Gastroesophageal sphincter (tissue), 4 donors: ENCODE results near the gene VWA2. TPM values are rescaled to one million over a fixed set of nuclear protein-coding genes. Genes with fewer than 3 reads are reported as not detected.

Source experiments
- ATAC-seq: fragments of 150-250 bp; one replicate; pipeline ENCODE4 v1.9.1; 2016; ENCODE audit warnings: mild to moderate bottlenecking, moderate library complexity
- H3K27ac ChIP-seq, 4 donors: fragments of 200-600 bp; sonication (generic) in 3 of 4; 1 replicate in 3 of 4; 2 replicates in 1 of 4; pipeline ENCODE4 v1.5.1; 2016 to 2019
- H3K27me3 ChIP-seq: fragments of 200-600 bp; sonication (generic); one replicate; pipeline ENCODE4 v1.5.1; 2019
- H3K36me3 ChIP-seq, 2 donors: fragments of 200-600 bp; sonication (generic); one replicate each; pipeline ENCODE4 v1.5.1; 2019; ENCODE audit warnings: control low read depth in 1 of 2
- H3K4me1 ChIP-seq, 3 donors: fragments of 200-600 bp; sonication (generic); 1 replicate in 2 of 3; 2 replicates in 1 of 3; pipeline ENCODE4 v1.5.1; 2016 to 2019; ENCODE audit warnings: control low read depth in 2 of 3
- H3K4me3 ChIP-seq, 2 donors: fragments of 200-600 bp; sonication (generic); one replicate each; pipeline ENCODE4 v1.5.1; 2019; ENCODE audit warnings: mild to moderate bottlenecking in 1 of 2, moderate library complexity in 1 of 2
- H3K9me3 ChIP-seq, 3 donors: fragments of 200-600 bp; sonication (generic); one replicate each; pipeline ENCODE4 v1.5.1; 2017 to 2019; ENCODE audit warnings: control low read depth in 2 of 3
- CTCF ChIP-seq, 4 experiments: fragments of 200-600 bp in 2 of 4; fragments of 450-650 bp in 2 of 4; sonication (generic) in 1 of 4; IDR thresholded peaks; one replicate each; pipeline ENCODE4 v1.5.1; 2017 to 2019; ENCODE audit warnings: antibody characterized with exemption in 4 of 4, mild to moderate bottlenecking in 2 of 4, moderate library complexity in 2 of 4
- EP300 ChIP-seq: sonication (generic); formaldehyde crosslinking; IDR thresholded peaks from one replicate; pipeline ENCODE4 v1.6.1; 2017; ENCODE audit warnings: antibody characterized with exemption, mild to moderate bottlenecking
- POLR2A ChIP-seq, 2 donors: fragments of 450-650 bp; IDR thresholded peaks; one replicate each; pipeline ENCODE4 v1.6.1; 2017; ENCODE audit warnings: antibody characterized with exemption in 2 of 2, mild to moderate bottlenecking in 2 of 2, moderate library complexity in 1 of 2
- POLR2AphosphoS5 ChIP-seq: sonication (generic); formaldehyde crosslinking; IDR thresholded peaks from one replicate; pipeline ENCODE4 v1.6.1; 2017; ENCODE audit warnings: antibody characterized with exemption
- WGBS, 2 donors: methylation state at CpG; one replicate each; pipeline ENCODE4 v1.1.5; 2018; ENCODE audit warnings: low coverage in 1 of 2; 5-methylcytosine and 5-hydroxymethylcytosine counted together
- total RNA-seq, 4 donors: library from RNA; depleted of rRNA; stranded (reverse); fragments of >200 nt; gene quantifications; one replicate each; pipeline ENCODE4 v1.1.0, GENCODE V29; 2016

VWA2 gene
- total RNA-seq, 4 donors from 2014 or later, result 0.13 to 0.25 TPM; not detected in 2

- Histone ChIP-seq H3K4me1 (peaks cover 0 to 21% (median 0%) of the 10 kb centered on the region in 3 donors), H3K27ac (no peak overlapping the region), H3K9me3 (no peaks in the 10 kb centered on the region), H3K27me3 (no peaks in the 10 kb centered on the region), H3K4me3 (no peak overlapping the region), H3K36me3 (peaks cover 0 to 34% of the 10 kb centered on the region in 2 donors)
- 58 to 77% methylated on average over 3 to 5 of the region's 5 CpGs for WGBS, 2 donors
- no peak for ATAC-seq
- TF ChIP-seq POLR2A (IDR thresholded peaks at IDR 0.05), result no peak
- no peak for TF ChIP-seq POLR2AphosphoS5
- no peak for TF ChIP-seq CTCF (IDR thresholded peaks at IDR 0.05)
Observed at GRCh38 chr10:114316744-114317143, 77.7 kb downstream of the VWA2 start.

- ATAC-seq, result no peak
- WGBS, 2 donors, result 84 to 88% methylated on average over 6 to 7 of the region's 18 CpGs
- no peak overlapping the region for H3K4me3 ChIP-seq
- H3K4me1 ChIP-seq, result peaks cover 0 to 14% (median 0%) of the 10 kb centered on the region in 3 donors
- peaks cover 0 to 25% of the 10 kb centered on the region in 2 donors for H3K36me3 ChIP-seq
- TF ChIP-seq POLR2A (IDR thresholded peaks at IDR 0.05) (no peak), POLR2AphosphoS5 (no peak), CTCF (IDR thresholded peaks at IDR 0.05) (no peak), EP300 (no peak)
- H3K27me3 ChIP-seq, result no peaks in the 10 kb centered on the region
- no peaks in the 10 kb centered on the region for H3K9me3 ChIP-seq
- peak overlapping the region in 1 of 4 donors; percentile 19 for H3K27ac ChIP-seq
Observed at GRCh38 chr10:114319406-114320248, 80.6 kb downstream of the VWA2 start.

- H3K4me1 ChIP-seq, result peaks cover 0 to 9% (median 0%) of the 10 kb centered on the region in 3 donors
Observed at GRCh38 chr10:114320249-114321116, 81.4 kb downstream of the VWA2 start.

GRCh38 chr10:114322344-114322743, 83.3 kb downstream of the VWA2 start:
- Histone ChIP-seq H3K4me1 (peaks cover 0 to 10% (median 0%) of the 10 kb centered on the region in 3 donors), H3K27me3 (no peaks in the 10 kb centered on the region), H3K36me3 (peaks cover 0 to 35% of the 10 kb centered on the region in 2 donors), H3K27ac (no peak overlapping the region), H3K4me3 (no peak overlapping the region), H3K9me3 (no peaks in the 10 kb centered on the region)
- TF ChIP-seq CTCF (IDR thresholded peaks at IDR 0.05) (no peak), POLR2AphosphoS5 (no peak), EP300 (no peak), POLR2A (IDR thresholded peaks at IDR 0.05) (no peak)
- ATAC-seq, result no peak
- WGBS, 2 donors, result 76 to 92% methylated on average over 4 to 5 of the region's 5 CpGs

More at GRCh38 chr10:114320249-114321116, 81.4 kb downstream of the VWA2 start:
- Histone ChIP-seq H3K27me3 (no peaks in the 10 kb centered on the region), H3K4me3 (no peak overlapping the region), H3K9me3 (no peaks in the 10 kb centered on the region), H3K27ac (peak overlapping the region in 1 of 4 donors; percentile 19), H3K36me3 (peaks cover 0 to 32% of the 10 kb centered on the region in 2 donors)
- WGBS, 2 donors, result 40% methylated on average over 2 of the region's 23 CpGs; no CpG with 5 or more reads in 1 of the 2 donors
- TF ChIP-seq CTCF (IDR thresholded peaks at IDR 0.05) (no peak), POLR2AphosphoS5 (no peak), POLR2A (IDR thresholded peaks at IDR 0.05) (no peak)
- no peak for ATAC-seq
